ENCODE results near the gene SRRM3. TPM values are rescaled to one million over a fixed set of nuclear protein-coding genes. Genes with fewer than 3 reads are reported as not detected.

Gene SRRM3
- total and polyA plus RNA-seq, 9 of the 15 experiments (the other 6 are each of a cell fraction or from before 2014, with no cell fraction given), result 0.04 to 0.91 (median 0.46) TPM; not detected in 2

DNA sequence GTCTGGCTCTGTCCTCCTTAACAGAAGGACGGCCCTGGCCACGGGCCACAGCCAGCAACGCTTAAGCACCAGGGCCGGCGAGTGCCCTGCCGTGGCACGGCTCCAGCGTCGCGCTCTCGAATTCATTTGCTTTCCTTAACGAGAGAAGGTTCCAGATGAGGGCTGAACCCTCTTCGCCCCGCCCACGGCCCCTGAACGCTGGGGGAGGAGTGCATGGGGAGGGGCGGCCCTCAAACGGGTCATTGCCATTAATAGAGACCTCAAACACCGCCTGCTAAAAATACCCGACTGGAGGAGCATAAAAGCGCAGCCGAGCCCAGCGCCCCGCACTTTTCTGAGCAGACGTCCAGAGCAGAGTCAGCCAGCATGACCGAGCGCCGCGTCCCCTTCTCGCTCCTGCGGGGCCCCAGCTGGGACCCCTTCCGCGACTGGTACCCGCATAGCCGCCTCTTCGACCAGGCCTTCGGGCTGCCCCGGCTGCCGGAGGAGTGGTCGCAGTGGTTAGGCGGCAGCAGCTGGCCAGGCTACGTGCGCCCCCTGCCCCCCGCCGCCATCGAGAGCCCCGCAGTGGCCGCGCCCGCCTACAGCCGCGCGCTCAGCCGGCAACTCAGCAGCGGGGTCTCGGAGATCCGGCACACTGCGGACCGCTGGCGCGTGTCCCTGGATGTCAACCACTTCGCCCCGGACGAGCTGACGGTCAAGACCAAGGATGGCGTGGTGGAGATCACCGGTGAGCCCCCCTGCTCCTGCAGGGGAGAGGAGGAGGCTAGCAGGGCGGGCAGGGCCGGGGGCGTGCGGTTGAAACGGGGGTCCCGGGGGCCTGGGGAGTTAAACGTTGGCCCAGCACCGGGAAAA is 100.9 kb downstream of the SRRM3 start, which contains the start of gene HSPB1 (continued):
- TF ChIP-seq REST (IDR thresholded peaks at IDR 0.05; ENCODE audit: borderline replicate concordance), result no peak
- no peak; the same call in none of the 2 replicates for TF ChIP-seq REST (CRISPR knock-in tag; IDR thresholded peaks at IDR 0.05; ENCODE audit: low read depth)
- no peak for TF ChIP-seq RBM17 (IDR thresholded peaks at IDR 0.05; ENCODE audit: borderline replicate concordance, low read depth, low read length)
- TF ChIP-seq HMGN3 (IDR thresholded peaks at IDR 0.05; ENCODE audit: borderline replicate concordance, extremely low read depth, insufficient read length, low read depth, low read length), result peak; percentile 32
- no peak for TF ChIP-seq MCM7 (IDR thresholded peaks at IDR 0.05)
- peak; percentile 34; the same call in 1 of the 2 replicates for TF ChIP-seq ESRRA (IDR thresholded peaks at IDR 0.05; ENCODE audit: borderline replicate concordance, low read depth)
- TF ChIP-seq HCFC1 (IDR thresholded peaks at IDR 0.05; ENCODE audit: low read depth, low read length), result no peak
- TF ChIP-seq KDM5B (IDR thresholded peaks at IDR 0.05; ENCODE audit: insufficient replicate concordance, low read depth, low read length), result no peak
- TF ChIP-seq SRF (CRISPR knock-in tag; IDR thresholded peaks at IDR 0.05), result peak in 1 of 2 experiments; percentile 85; a peak in 2 of 4 replicates
- peak; percentile 60 for TF ChIP-seq CHD1 (IDR thresholded peaks at IDR 0.05; ENCODE audit: low read length)
- no peak for TF ChIP-seq RBM34 (IDR thresholded peaks at IDR 0.05; ENCODE audit: borderline replicate concordance, insufficient read depth, low read length)
- TF ChIP-seq HNRNPL (IDR thresholded peaks at IDR 0.05; ENCODE audit: low read depth, low read length), result no peak
- TF ChIP-seq, protein P1, sequence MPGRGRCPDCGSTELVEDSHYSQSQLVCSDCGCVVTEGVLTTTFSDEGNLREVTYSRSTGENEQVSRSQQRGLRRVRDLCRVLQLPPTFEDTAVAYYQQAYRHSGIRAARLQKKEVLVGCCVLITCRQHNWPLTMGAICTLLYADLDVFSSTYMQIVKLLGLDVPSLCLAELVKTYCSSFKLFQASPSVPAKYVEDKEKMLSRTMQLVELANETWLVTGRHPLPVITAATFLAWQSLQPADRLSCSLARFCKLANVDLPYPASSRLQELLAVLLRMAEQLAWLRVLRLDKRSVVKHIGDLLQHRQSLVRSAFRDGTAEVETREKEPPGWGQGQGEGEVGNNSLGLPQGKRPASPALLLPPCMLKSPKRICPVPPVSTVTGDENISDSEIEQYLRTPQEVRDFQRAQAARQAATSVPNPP (IDR thresholded peaks at IDR 0.05; ENCODE audit: borderline replicate concordance, insufficient read depth, insufficient read length), result no peak
- no peak for TF ChIP-seq RNF219 (CRISPR knock-in tag; IDR thresholded peaks at IDR 0.05)
- TF ChIP-seq ZNF699 (CRISPR knock-in tag; IDR thresholded peaks at IDR 0.05; ENCODE audit: insufficient replicate concordance), result no peak

Data from K562 (cell line).